A375 (cell line): ENCODE results near the gene PLP1. TPM values are rescaled to one million over a fixed set of nuclear protein-coding genes. Genes with fewer than 3 reads are reported as not detected.

Experiments used
- total RNA-seq: library from RNA; depleted of rRNA; stranded (reverse); fragments of >200 nt; shearing (Covaris generic); gene quantifications from 2 replicates; pipeline ENCODE4 v1.2.3, GENCODE V29; 2014; rRNA removed

Gene PLP1, protein sequence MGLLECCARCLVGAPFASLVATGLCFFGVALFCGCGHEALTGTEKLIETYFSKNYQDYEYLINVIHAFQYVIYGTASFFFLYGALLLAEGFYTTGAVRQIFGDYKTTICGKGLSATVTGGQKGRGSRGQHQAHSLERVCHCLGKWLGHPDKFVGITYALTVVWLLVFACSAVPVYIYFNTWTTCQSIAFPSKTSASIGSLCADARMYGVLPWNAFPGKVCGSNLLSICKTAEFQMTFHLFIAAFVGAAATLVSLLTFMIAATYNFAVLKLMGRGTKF
- total RNA-seq, result 22.5 and 40.3 TPM in 2 replicates

DNA sequence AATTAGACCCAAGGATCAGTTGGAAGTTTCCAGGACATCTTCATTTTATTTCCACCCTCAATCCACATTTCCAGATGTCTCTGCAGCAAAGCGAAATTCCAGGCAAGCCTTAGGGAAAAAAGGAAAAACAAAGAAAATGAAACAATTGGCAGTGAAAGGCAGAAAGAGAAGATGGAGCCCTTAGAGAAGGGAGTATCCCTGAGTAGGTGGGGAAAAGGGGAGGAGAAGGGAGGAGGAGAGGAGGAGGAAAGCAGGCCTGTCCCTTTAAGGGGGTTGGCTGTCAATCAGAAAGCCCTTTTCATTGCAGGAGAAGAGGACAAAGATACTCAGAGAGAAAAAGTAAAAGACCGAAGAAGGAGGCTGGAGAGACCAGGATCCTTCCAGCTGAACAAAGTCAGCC is at the start of gene PLP1:
TSS of gene PLP1 (plus strand) at position 295 of the 400 bp plus-strand sequence. CDS start 156 bp downstream, outside the sequence.

GRCh38 chrX:103831803-103832544 is 55.3 kb downstream of the PLP1 start, which contains the start of gene RAB9B:
TSS of gene RAB9B (minus strand) at chrX:103832257. CDS start at chrX:103825784, 6,473 bp downstream.

Other genes starting within 250 kb of the PLP1 start
- gene TCEAL4, start 191.3 kb upstream of the PLP1 start, total RNA-seq, result 37.6 and 41.9 TPM in 2 replicates
- 15.4 and 16.2 TPM in 2 replicates for gene TCEAL3, start 168.9 kb upstream of the PLP1 start, total RNA-seq
- 11.4 and 12.7 TPM in 2 replicates for gene TCEAL1, start 147.9 kb upstream of the PLP1 start, total RNA-seq
- gene MORF4L2, start 90.1 kb upstream of the PLP1 start, total RNA-seq, result 342 and 361 TPM in 2 replicates
- not detected in 2 replicates for gene TMEM31, start 65.9 kb upstream of the PLP1 start, total RNA-seq
- gene RAB9B, start 55.4 kb downstream of the PLP1 start, total RNA-seq, result 0.23 and 0.34 TPM in 2 replicates
- gene TMSB15B, start 185.8 kb downstream of the PLP1 start, total RNA-seq, result 1.5 and 2.1 TPM in 2 replicates
- gene H2BW1, start 236.9 kb downstream of the PLP1 start, total RNA-seq, result 2.3 TPM in 1 of 2 replicates, not detected in the other